Mononuclear cell (primary cell): ENCODE results near the gene RASEF. TPM values are rescaled to one million over a fixed set of nuclear protein-coding genes. Genes with fewer than 3 reads are reported as not detected.

ENCODE experiments used
- H3K27me3 ChIP-seq: 2 replicates; pipeline ENCODE4 v1.6.0; 2011; ENCODE audit warnings: low read length, control low read depth; ENCODE audit not compliant: insufficient read depth
- H3K4me1 ChIP-seq: 2 replicates; pipeline ENCODE4 v1.5.1; 2011; ENCODE audit warnings: mild to moderate bottlenecking, low read length, control low read depth; ENCODE audit not compliant: insufficient read depth
- H3K4me3 ChIP-seq: 2 replicates; pipeline ENCODE4 v1.5.1; 2011; ENCODE audit warnings: mild to moderate bottlenecking, low read length, moderate library complexity
- H3K9me3 ChIP-seq: 2 replicates; pipeline ENCODE4 v1.5.1; 2011; ENCODE audit warnings: low read depth, mild to moderate bottlenecking, control low read depth, low read length
- total RNA-seq: library from RNA; depleted of rRNA; stranded (reverse); fragments of >200 nt; gene quantifications from one replicate; pipeline ENCODE4 v1.2.3, GENCODE V29; 2012

RASEF gene
- total RNA-seq, 1 donor, result under 0.01 TPM

DNA sequence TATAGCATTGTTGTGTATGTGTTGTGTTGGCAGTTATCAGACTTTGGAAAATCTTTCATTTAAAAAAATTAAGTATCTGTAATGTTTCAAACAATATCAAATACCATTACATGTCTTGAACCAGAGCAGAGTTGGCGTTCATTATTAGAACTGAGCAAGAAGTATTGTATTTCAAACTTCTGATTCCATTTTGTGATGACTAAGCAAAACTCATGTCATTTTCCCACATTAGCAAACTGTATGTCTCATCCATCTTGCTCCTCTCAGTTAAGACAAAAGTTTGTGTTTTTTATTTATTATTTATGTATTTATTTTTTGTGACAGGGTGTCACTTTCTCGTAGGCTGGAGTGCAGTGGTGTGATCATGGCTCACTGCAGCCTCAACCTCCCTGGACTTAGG lies 4.6 kb upstream of the RASEF start:
- H3K9me3 ChIP-seq, result no peaks in the 10 kb centered on the region
- peaks cover 16% of the 10 kb centered on the region for H3K27me3 ChIP-seq
- H3K4me3 ChIP-seq, result no peak overlapping the region
- no peaks in the 10 kb centered on the region for H3K4me1 ChIP-seq

DNA sequence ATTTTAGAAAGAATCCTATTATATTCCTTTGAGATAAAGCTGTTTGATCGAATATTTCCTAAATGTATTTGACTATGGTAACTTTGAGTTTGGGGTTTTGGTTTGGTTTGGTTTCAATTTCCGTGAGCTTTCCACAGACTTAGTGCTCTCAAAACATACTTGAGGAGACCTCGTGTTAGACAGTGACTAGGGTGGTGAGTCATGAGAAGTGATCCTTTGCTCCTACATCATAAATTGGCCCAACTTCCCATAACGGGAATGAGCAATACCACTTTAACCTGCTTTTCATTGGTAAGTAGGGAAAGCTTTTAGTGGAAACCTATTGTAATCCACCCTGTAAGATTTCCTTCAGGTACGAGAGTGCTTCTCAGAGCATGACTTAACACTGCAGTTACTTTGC lies 3.8 kb upstream of the RASEF start:
- H3K27me3 ChIP-seq, result peaks cover 23% of the 10 kb centered on the region
- no peak overlapping the region for H3K4me3 ChIP-seq

GRCh38 chr9:83065233-83065632 lies 2.3 kb upstream of the RASEF start:
- Histone ChIP-seq H3K4me3 (no peak overlapping the region), H3K9me3 (no peaks in the 10 kb centered on the region), H3K27me3 (peaks cover 38% of the 10 kb centered on the region), H3K4me1 (no peaks in the 10 kb centered on the region)

More for the DNA sequence above, 3.8 kb upstream of the RASEF start:
- Histone ChIP-seq H3K9me3 (no peaks in the 10 kb centered on the region), H3K4me1 (no peaks in the 10 kb centered on the region)

- no peaks in the 10 kb centered on the region for H3K9me3 ChIP-seq
- no peaks in the 10 kb centered on the region for H3K4me1 ChIP-seq
- H3K27me3 ChIP-seq, result peaks cover 41% of the 10 kb centered on the region
- no peak overlapping the region for H3K4me3 ChIP-seq
Measured at GRCh38 chr9:83061990-83062650, 822 bp downstream of the RASEF start.

- no peak overlapping the region for H3K4me3 ChIP-seq
- H3K27me3 ChIP-seq, result peaks cover 41% of the 10 kb centered on the region
- no peaks in the 10 kb centered on the region for H3K9me3 ChIP-seq
- no peaks in the 10 kb centered on the region for H3K4me1 ChIP-seq
Measured at GRCh38 chr9:83061036-83061435, 1.9 kb downstream of the RASEF start.

GRCh38 chr9:83060556-83060955 lies 2.4 kb downstream of the RASEF start:
- H3K4me3 ChIP-seq, result no peak overlapping the region
- H3K27me3 ChIP-seq, result peaks cover 41% of the 10 kb centered on the region
- H3K4me1 ChIP-seq, result no peaks in the 10 kb centered on the region
- H3K9me3 ChIP-seq, result no peaks in the 10 kb centered on the region

- Histone ChIP-seq H3K27me3 (peaks cover 41% of the 10 kb centered on the region), H3K4me3 (no peak overlapping the region), H3K4me1 (no peaks in the 10 kb centered on the region), H3K9me3 (no peaks in the 10 kb centered on the region)
Measured at GRCh38 chr9:83059417-83059816, 3.5 kb downstream of the RASEF start.

DNA sequence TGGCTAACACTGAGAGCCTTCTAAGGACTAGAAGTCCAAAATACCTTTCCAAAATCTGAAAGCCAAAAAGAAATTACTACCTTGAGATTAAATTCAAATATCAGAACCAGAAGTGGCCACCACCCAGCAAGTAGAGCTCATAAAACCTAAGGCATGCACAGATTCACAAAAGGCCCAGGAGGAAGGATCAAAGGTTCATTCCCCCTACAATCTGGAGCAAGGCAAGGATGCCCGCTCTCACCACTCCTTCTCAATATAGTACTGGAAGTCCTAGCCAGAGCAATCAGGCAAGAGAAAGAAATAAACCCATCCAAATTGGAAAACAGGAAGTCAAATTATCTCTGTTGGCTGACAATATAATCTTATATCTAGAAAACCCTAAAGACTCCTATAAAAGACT lies 6.0 kb downstream of the RASEF start:
- peaks cover 19% of the 10 kb centered on the region for H3K27me3 ChIP-seq
- H3K9me3 ChIP-seq, result no peaks in the 10 kb centered on the region
- H3K4me3 ChIP-seq, result no peak overlapping the region
- no peaks in the 10 kb centered on the region for H3K4me1 ChIP-seq

GRCh38 chr9:83056174-83056573 lies 6.8 kb downstream of the RASEF start:
- Histone ChIP-seq H3K27me3 (peaks cover 11% of the 10 kb centered on the region), H3K4me3 (no peak overlapping the region), H3K9me3 (no peaks in the 10 kb centered on the region), H3K4me1 (no peaks in the 10 kb centered on the region)

- Histone ChIP-seq H3K4me3 (no peak overlapping the region), H3K27me3 (no peaks in the 10 kb centered on the region), H3K9me3 (no peaks in the 10 kb centered on the region), H3K4me1 (no peaks in the 10 kb centered on the region)
Measured at GRCh38 chr9:83047839-83048775, 14.8 kb downstream of the RASEF start.

DNA sequence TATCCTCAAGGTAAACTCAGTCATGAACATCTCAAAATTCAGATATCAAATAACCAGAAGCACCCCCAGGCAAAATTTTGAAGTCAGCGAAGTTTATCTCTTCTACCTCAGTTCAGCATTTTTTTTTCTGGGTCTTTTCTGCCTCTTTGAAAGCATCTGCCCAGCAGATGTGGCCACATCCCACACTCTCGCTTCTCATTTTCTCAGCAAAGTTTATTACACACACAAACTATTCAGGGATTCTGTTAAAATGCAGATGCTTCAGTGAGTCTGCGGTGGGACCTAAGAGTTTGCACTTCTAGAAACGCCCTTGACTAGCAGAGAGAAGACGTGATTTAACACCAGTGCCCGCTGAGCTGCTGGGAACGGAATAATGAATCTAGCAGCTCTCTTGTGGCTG lies 19.3 kb downstream of the RASEF start:
- no peaks in the 10 kb centered on the region for H3K27me3 ChIP-seq
- no peaks in the 10 kb centered on the region for H3K4me1 ChIP-seq
- H3K9me3 ChIP-seq, result no peaks in the 10 kb centered on the region
- H3K4me3 ChIP-seq, result no peak overlapping the region

DNA sequence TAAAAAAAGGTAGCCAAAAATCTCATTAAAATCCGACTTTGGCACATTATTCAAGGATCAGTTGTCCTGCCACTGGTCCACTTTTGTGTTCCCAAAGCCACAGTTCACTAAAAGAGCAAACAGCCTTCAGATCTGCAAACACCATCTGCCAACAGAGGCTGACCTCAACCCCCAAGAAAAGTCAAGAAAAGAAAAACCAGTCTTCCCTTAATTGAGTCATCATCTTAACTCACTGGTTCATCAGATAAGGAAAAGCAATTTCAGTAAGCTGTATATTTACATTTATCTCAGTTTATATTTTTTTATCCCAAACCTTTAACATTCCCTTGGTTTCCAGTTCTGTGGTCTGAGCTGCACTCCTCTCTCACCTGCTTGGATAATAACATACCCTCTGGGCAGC lies 21.2 kb downstream of the RASEF start:
- H3K9me3 ChIP-seq, result no peaks in the 10 kb centered on the region
- H3K4me3 ChIP-seq, result no peak overlapping the region
- no peaks in the 10 kb centered on the region for H3K27me3 ChIP-seq
- no peaks in the 10 kb centered on the region for H3K4me1 ChIP-seq

- no peaks in the 10 kb centered on the region for H3K9me3 ChIP-seq
- no peaks in the 10 kb centered on the region for H3K4me1 ChIP-seq
- no peak overlapping the region for H3K4me3 ChIP-seq
Measured at GRCh38 chr9:83039303-83039702, 23.6 kb downstream of the RASEF start.

DNA sequence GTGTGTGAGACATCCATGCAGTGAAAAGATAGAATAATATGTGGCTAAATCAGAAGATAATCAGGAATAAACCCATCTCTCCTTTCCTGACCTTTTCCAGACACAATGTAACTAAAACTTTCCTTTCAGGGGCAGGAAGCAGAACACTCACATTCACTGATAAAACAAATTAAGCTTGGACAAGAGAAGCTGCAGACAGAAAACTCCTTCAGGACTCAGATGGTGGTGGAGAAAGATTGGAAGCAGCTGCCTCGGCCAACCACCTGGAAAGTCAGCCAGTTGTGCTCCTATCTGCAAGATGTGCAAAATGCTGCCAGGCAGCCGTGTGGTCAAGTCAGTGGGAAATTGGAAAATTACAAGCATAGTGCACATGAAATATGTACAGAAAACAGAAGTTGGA lies 26.9 kb downstream of the RASEF start:
- Histone ChIP-seq H3K9me3 (no peaks in the 10 kb centered on the region), H3K4me1 (no peaks in the 10 kb centered on the region), H3K27me3 (no peaks in the 10 kb centered on the region), H3K4me3 (no peak overlapping the region)

More at GRCh38 chr9:83039303-83039702, 23.6 kb downstream of the RASEF start:
- H3K27me3 ChIP-seq, result no peaks in the 10 kb centered on the region

DNA sequence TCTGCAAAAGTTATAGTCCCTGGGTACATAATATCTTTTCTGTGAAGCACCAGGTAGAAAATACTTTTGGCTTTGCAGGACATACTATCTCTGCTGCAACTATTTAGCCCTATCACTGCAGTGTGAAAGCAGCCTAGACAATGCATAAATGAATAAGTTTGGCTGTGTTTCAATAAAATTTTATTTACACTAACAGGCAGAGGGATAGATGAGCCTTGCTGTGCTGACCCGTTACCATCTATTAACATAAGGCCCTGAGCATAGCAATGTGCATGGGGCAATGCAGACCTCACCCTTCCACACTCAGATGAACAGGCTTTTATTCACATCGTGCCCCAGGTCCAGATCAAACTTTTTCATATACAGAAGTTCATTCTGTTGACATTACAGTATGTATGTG lies 27.8 kb downstream of the RASEF start:
- Histone ChIP-seq H3K9me3 (no peaks in the 10 kb centered on the region), H3K4me1 (no peaks in the 10 kb centered on the region), H3K27me3 (no peaks in the 10 kb centered on the region), H3K4me3 (no peak overlapping the region)
